SK-N-SH treated with all-trans-retinoic acid at 6 μM for 48 hours (cell line): ENCODE results near the gene SRP14.

Experiments used
- ATAC-seq: fragments of 200-7000 bp; cut with Tn5 transposase; 3 replicates; pipeline ENCODE4 v1.9.1; 2020; ENCODE audit warnings: mild to moderate bottlenecking, moderate library complexity
- ARNTL ChIP-seq: fragments of 450-650 bp; formaldehyde crosslinking; IDR thresholded peaks from 2 replicates; pipeline ENCODE4 v1.5.0; 2020; ENCODE audit warnings: low read depth, mild to moderate bottlenecking, moderate library complexity, borderline replicate concordance
- BACH2 ChIP-seq: fragments of 250-450 bp; sonication (Bioruptor Pico); IDR thresholded peaks from 2 replicates; pipeline ENCODE4 v1.9.0; 2021; ENCODE audit warnings: mild to moderate bottlenecking, borderline replicate concordance
- CREB5 ChIP-seq: fragments of 250-450 bp; sonication (Bioruptor Pico); IDR thresholded peaks from 2 replicates; pipeline ENCODE4 v1.5.1; 2020; ENCODE audit warnings: low read depth, mild to moderate bottlenecking, moderate library complexity
- CSDC2 ChIP-seq: fragments of 250-450 bp; sonication (Bioruptor Pico); IDR thresholded peaks from 2 replicates; pipeline ENCODE4 v1.5.0; 2020; ENCODE audit warnings: mild to moderate bottlenecking, moderate library complexity
- ESRRG ChIP-seq: fragments of 250-450 bp; sonication (Bioruptor Pico); IDR thresholded peaks from 2 replicates; pipeline ENCODE4 v1.6.1; 2021; ENCODE audit warnings: mild to moderate bottlenecking
- GLIS3 ChIP-seq: fragments of 250-450 bp; sonication (Bioruptor Pico); IDR thresholded peaks from 2 replicates; pipeline ENCODE4 v1.5.0; 2020; ENCODE audit warnings: mild to moderate bottlenecking, moderate library complexity
- ISL1 ChIP-seq: fragments of 250-450 bp; sonication (Bioruptor Pico); IDR thresholded peaks from 2 replicates; pipeline ENCODE4 v2.1.2; 2022; ENCODE audit warnings: mild to moderate bottlenecking, moderate library complexity
- OSR1 ChIP-seq: fragments of 250-450 bp; sonication (Bioruptor Pico); IDR thresholded peaks from 2 replicates; pipeline ENCODE4 v1.8.0; 2022; ENCODE audit warnings: moderate library complexity, mild to moderate bottlenecking, inconsistent platforms
- PATZ1 ChIP-seq: fragments of 250-450 bp; sonication (Bioruptor Pico); IDR thresholded peaks from 2 replicates; pipeline ENCODE4 v1.8.0; 2020; ENCODE audit warnings: mild to moderate bottlenecking, moderate library complexity, borderline replicate concordance
- POU6F1 ChIP-seq: fragments of 250-450 bp; sonication (Bioruptor Pico); IDR thresholded peaks from 2 replicates; pipeline ENCODE4 v1.8.0; 2021; ENCODE audit warnings: low read depth, mild to moderate bottlenecking, moderate library complexity, borderline replicate concordance
- RARB ChIP-seq: fragments of 250-450 bp; sonication (Bioruptor Pico); IDR thresholded peaks from 2 replicates; pipeline ENCODE4 v1.8.0; 2021; ENCODE audit warnings: mild to moderate bottlenecking, moderate library complexity
- SNAI2 ChIP-seq: fragments of 250-450 bp; sonication (Bioruptor Pico); IDR thresholded peaks from 2 replicates; pipeline ENCODE4 v1.5.0; 2020; ENCODE audit warnings: mild to moderate bottlenecking, moderate library complexity
- TCF4 ChIP-seq: fragments of 250-450 bp; sonication (Bioruptor Pico); IDR thresholded peaks from 2 replicates; pipeline ENCODE4 v1.8.0; 2021; ENCODE audit warnings: mild to moderate bottlenecking, moderate library complexity, borderline replicate concordance
- TOX ChIP-seq: fragments of 250-450 bp; sonication (Bioruptor Pico); IDR thresholded peaks from 2 replicates; pipeline ENCODE4 v1.8.0; 2021; ENCODE audit warnings: mild to moderate bottlenecking, moderate library complexity, borderline replicate concordance
- ZC3H10 ChIP-seq: fragments of 250-450 bp; sonication (Bioruptor Pico); IDR thresholded peaks from 2 replicates; pipeline ENCODE4 v1.5.1; 2021; ENCODE audit warnings: mild to moderate bottlenecking, moderate library complexity
- ZFP3 ChIP-seq: fragments of 250-450 bp; sonication (Bioruptor Pico); IDR thresholded peaks from 2 replicates; pipeline ENCODE4 v1.5.0; 2020; ENCODE audit warnings: mild to moderate bottlenecking, moderate library complexity
- ZFP30 ChIP-seq: fragments of 450-650 bp; formaldehyde crosslinking; IDR thresholded peaks from 2 replicates; pipeline ENCODE4 v1.5.0; 2022; ENCODE audit warnings: mild to moderate bottlenecking, moderate library complexity
- ZNF565 ChIP-seq: fragments of 450-650 bp; formaldehyde crosslinking; conservative IDR thresholded peaks from 2 replicates; pipeline ENCODE4 v1.5.0; 2020; ENCODE audit warnings: low read depth, mild to moderate bottlenecking, moderate library complexity
- ZNF70 ChIP-seq: fragments of 450-650 bp; formaldehyde crosslinking; IDR thresholded peaks from 2 replicates; pipeline ENCODE4 v1.5.0; 2020; ENCODE audit warnings: mild to moderate bottlenecking, moderate library complexity
- ZNF8 ChIP-seq: fragments of 450-650 bp; formaldehyde crosslinking; IDR thresholded peaks from 2 replicates; pipeline ENCODE4 v1.5.0; 2020; ENCODE audit warnings: mild to moderate bottlenecking, moderate library complexity
- TF ChIP-seq, protein P1 (sequence below): fragments of 250-450 bp; sonication (Bioruptor Pico); IDR thresholded peaks from 2 replicates; pipeline ENCODE4 v1.5.0; 2020; ENCODE audit warnings: mild to moderate bottlenecking, moderate library complexity
- TF ChIP-seq, protein P2 (sequence below): fragments of 250-450 bp; sonication (Bioruptor Pico); IDR thresholded peaks from 2 replicates; pipeline ENCODE4 v1.5.1; 2021; ENCODE audit warnings: mild to moderate bottlenecking, moderate library complexity

SRP14 gene

GRCh38 chr15:40069178-40070165 lies 30.5 kb upstream of the SRP14 start:
- peak; percentile 89 for ATAC-seq
- TF ChIP-seq TCF4 = peak; percentile 25; the same call in 1 of the 2 replicates
- 0 out of 2 replicates have a peak, but pooled peaks have one; percentile 42 for TF ChIP-seq ZNF565 (CRISPR knock-in tag)
- TF ChIP-seq ZNF70 = no peak
- TF ChIP-seq ARNTL (CRISPR knock-in tag) = no peak
- TF ChIP-seq ZNF8 (CRISPR knock-in tag) = no peak
- TF ChIP-seq TOX (CRISPR knock-in tag) = no peak
- 0 out of 2 replicates have a peak, but pooled peaks have one; percentile 59 for TF ChIP-seq CSDC2
- TF ChIP-seq GLIS3 (CRISPR knock-in tag) = 0 out of 2 replicates have a peak, but pooled peaks have one; percentile 36
- TF ChIP-seq, protein P1, sequence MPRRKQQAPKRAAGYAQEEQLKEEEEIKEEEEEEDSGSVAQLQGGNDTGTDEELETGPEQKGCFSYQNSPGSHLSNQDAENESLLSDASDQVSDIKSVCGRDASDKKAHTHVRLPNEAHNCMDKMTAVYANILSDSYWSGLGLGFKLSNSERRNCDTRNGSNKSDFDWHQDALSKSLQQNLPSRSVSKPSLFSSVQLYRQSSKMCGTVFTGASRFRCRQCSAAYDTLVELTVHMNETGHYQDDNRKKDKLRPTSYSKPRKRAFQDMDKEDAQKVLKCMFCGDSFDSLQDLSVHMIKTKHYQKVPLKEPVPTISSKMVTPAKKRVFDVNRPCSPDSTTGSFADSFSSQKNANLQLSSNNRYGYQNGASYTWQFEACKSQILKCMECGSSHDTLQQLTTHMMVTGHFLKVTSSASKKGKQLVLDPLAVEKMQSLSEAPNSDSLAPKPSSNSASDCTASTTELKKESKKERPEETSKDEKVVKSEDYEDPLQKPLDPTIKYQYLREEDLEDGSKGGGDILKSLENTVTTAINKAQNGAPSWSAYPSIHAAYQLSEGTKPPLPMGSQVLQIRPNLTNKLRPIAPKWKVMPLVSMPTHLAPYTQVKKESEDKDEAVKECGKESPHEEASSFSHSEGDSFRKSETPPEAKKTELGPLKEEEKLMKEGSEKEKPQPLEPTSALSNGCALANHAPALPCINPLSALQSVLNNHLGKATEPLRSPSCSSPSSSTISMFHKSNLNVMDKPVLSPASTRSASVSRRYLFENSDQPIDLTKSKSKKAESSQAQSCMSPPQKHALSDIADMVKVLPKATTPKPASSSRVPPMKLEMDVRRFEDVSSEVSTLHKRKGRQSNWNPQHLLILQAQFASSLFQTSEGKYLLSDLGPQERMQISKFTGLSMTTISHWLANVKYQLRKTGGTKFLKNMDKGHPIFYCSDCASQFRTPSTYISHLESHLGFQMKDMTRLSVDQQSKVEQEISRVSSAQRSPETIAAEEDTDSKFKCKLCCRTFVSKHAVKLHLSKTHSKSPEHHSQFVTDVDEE (CRISPR knock-in tag) = peak; percentile 95
- TF ChIP-seq ZFP3 (CRISPR knock-in tag) = peak; percentile 69; the same call in 1 of the 2 replicates
- TF ChIP-seq ZFP30 (CRISPR knock-in tag) = no peak
- TF ChIP-seq, protein P2, sequence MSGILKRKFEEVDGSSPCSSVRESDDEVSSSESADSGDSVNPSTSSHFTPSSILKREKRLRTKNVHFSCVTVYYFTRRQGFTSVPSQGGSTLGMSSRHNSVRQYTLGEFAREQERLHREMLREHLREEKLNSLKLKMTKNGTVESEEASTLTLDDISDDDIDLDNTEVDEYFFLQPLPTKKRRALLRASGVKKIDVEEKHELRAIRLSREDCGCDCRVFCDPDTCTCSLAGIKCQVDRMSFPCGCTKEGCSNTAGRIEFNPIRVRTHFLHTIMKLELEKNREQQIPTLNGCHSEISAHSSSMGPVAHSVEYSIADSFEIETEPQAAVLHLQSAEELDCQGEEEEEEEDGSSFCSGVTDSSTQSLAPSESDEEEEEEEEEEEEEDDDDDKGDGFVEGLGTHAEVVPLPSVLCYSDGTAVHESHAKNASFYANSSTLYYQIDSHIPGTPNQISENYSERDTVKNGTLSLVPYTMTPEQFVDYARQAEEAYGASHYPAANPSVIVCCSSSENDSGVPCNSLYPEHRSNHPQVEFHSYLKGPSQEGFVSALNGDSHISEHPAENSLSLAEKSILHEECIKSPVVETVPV (CRISPR knock-in tag) = no peak
- TF ChIP-seq OSR1 (CRISPR knock-in tag) = no peak
- TF ChIP-seq SNAI2 (CRISPR knock-in tag) = peak; percentile 82; the same call in 1 of the 2 replicates
- TF ChIP-seq POU6F1 = no peak
- TF ChIP-seq BACH2 (CRISPR knock-in tag) = no peak
- TF ChIP-seq ESRRG (CRISPR knock-in tag) = 0 out of 2 replicates have a peak, but pooled peaks have one; percentile 15
- no peak for TF ChIP-seq ZC3H10 (CRISPR knock-in tag)
- TF ChIP-seq ISL1 = no peak

DNA sequence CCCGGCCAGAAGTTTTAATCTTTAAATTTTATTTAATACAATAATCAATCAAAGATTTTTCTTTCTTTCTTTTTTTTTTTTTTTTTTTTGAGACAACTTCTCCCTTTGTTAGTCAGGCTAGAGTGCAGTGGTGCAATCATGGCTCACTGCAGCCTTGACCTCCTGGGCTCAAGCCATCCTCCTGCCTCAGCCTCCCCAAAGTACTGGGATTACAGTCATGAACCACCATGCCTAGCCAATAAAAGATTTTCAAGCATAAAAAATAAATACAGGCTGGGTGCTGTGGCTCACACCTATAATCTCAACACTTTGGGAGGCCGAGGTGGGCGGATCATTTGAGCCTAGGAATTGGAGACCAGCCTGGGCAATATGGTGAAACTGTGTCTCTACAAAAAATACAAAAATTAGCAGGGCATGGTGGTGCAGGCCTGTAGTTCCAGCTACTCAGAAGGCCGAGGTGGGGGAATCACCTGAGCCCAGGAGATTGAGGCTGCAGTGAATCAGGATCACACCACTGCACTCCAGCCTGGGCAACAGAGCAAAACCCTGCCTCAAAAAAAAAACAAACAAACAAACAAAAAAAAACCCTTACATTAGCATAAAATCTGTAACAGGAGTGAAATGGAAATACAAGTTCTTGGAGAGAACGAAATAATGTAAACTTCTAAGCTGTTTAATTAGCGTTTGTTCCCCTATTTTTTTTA lies 29.1 kb upstream of the SRP14 start:
- ATAC-seq = no peak
- no peak for TF ChIP-seq SNAI2 (CRISPR knock-in tag)
- TF ChIP-seq BACH2 (CRISPR knock-in tag) = no peak
- TF ChIP-seq CREB5 (CRISPR knock-in tag) = no peak
- no peak for TF ChIP-seq ZNF70
- TF ChIP-seq RARB (CRISPR knock-in tag) = no peak
- TF ChIP-seq OSR1 (CRISPR knock-in tag) = no peak
- TF ChIP-seq ZNF565 (CRISPR knock-in tag) = no peak
- no peak for TF ChIP-seq POU6F1
- TF ChIP-seq CSDC2 = no peak
- TF ChIP-seq PATZ1 = no peak
- TF ChIP-seq ISL1 = no peak
- TF ChIP-seq, all 23 proteins: peak for 0
